DMS53 (cell line): ENCODE measurements around the gene ZNF471.
A peak's percentile ranks its signal among the peaks of the same experiment; 100 is the strongest.

Source experiments
- DNase-seq: peaks from one replicate; lab custom pipeline; 2025; lab: John Stamatoyannopoulos, UW

Gene ZNF471

DNA sequence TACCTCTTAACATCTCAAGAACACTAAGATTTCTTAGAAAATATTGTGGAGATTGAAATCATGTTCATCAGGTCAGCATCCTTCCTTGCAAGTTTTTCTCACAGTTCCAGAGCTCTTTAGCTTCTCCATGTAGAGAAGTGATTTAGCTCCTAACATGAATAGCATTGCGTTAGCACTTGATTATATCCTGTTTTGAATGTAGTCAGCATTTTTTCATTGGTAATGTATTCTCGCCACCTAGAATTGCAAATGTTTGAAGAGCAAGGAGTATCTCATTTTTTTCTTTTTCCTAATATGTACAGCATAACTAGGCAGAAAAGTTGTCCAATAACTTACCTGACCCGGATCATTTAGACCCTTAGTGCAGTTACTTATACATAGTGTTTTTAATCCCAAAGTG lies 66.3 kb downstream of the ZNF471 start:
- no peak for DNase-seq

DNA sequence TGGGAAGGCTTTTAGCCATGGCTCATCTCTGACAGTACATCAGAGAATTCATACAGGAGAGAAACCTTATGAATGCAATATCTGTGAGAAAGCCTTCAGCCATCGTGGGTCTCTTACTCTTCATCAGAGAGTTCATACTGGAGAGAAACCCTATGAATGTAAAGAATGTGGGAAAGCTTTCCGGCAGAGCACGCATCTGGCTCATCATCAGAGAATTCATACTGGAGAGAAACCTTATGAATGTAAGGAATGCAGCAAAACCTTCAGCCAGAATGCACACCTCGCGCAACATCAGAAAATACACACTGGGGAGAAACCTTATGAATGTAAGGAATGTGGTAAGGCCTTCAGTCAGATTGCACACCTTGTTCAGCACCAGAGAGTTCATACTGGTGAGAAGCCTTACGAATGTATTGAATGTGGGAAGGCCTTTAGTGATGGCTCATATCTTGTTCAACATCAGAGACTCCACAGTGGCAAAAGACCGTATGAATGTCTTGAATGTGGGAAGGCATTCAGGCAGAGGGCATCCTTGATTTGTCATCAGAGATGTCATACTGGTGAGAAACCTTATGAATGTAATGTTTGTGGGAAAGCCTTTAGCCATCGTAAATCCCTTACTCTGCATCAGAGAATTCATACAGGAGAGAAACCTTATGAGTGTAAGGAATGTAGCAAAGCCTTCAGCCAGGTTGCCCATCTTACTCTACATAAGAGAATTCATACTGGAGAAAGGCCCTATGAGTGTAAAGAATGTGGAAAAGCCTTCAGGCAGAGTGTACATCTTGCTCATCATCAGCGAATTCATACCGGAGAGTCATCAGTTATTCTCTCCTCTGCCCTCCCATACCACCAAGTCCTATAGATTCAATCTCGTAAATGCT lies 70.3 kb downstream of the ZNF471 start:
- DNase-seq: peak; percentile 31
